ENCODE measurements around the gene HOMER2. TPM values are rescaled to one million over a fixed set of nuclear protein-coding genes. Genes with fewer than 3 reads are reported as not detected.

HOMER2 gene
- total RNA-seq, 1 donor from 2014 or later = 23.4 TPM

- DNase-seq (ENCODE audit: extremely low spot score, unreplicated experiment) = no peak
- H3K9me3 Mint-ChIP-seq = no peaks in the 10 kb centered on the region
- peaks cover 11% of the 10 kb centered on the region for H3K36me3 Mint-ChIP-seq
- TF ChIP-seq CTCF (conservative IDR thresholded peaks at IDR 0.05) = no peak
- no peak overlapping the region for H3K4me3 Mint-ChIP-seq
- H3K27me3 Mint-ChIP-seq = no peaks in the 10 kb centered on the region
- H3K27ac Mint-ChIP-seq = no peak overlapping the region
- H3K4me1 Mint-ChIP-seq (ENCODE audit: unreplicated experiment) = no peaks in the 10 kb centered on the region
Measured at GRCh38 chr15:82877825-82878224, 74.7 kb downstream of the HOMER2 start.

- Mint-ChIP-seq H3K4me3 (no peak overlapping the region), H3K36me3 (peaks cover 8% of the 10 kb centered on the region), H3K4me1 (ENCODE audit: unreplicated experiment) (peaks cover 11% of the 10 kb centered on the region), H3K9me3 (no peaks in the 10 kb centered on the region), H3K27ac (no peak overlapping the region), H3K27me3 (no peaks in the 10 kb centered on the region)
- no peak for DNase-seq (ENCODE audit: extremely low spot score, unreplicated experiment)
- TF ChIP-seq CTCF (conservative IDR thresholded peaks at IDR 0.05) = no peak
Measured at GRCh38 chr15:82875411-82876003, 77.0 kb downstream of the HOMER2 start.

- Mint-ChIP-seq H3K9me3 (no peaks in the 10 kb centered on the region), H3K27me3 (no peaks in the 10 kb centered on the region), H3K27ac (no peak overlapping the region), H3K4me3 (no peak overlapping the region), H3K4me1 (ENCODE audit: unreplicated experiment) (peaks cover 11% of the 10 kb centered on the region), H3K36me3 (peaks cover 7% of the 10 kb centered on the region)
- no peak for DNase-seq (ENCODE audit: extremely low spot score, unreplicated experiment)
- TF ChIP-seq CTCF (conservative IDR thresholded peaks at IDR 0.05) = no peak
Measured at GRCh38 chr15:82874961-82875360, 77.6 kb downstream of the HOMER2 start.

GRCh38 chr15:82874267-82874666 is 78.3 kb downstream of the HOMER2 start:
- DNase-seq (ENCODE audit: extremely low spot score, unreplicated experiment) = no peak
- Mint-ChIP-seq H3K36me3 (peaks cover 7% of the 10 kb centered on the region), H3K4me1 (ENCODE audit: unreplicated experiment) (peaks cover 11% of the 10 kb centered on the region), H3K4me3 (no peak overlapping the region), H3K9me3 (no peaks in the 10 kb centered on the region), H3K27me3 (no peaks in the 10 kb centered on the region), H3K27ac (no peak overlapping the region)
- TF ChIP-seq CTCF (conservative IDR thresholded peaks at IDR 0.05) = no peak

GRCh38 chr15:82873000-82873680 is 79.4 kb downstream of the HOMER2 start:
- no peak for TF ChIP-seq CTCF (conservative IDR thresholded peaks at IDR 0.05)
- Mint-ChIP-seq H3K27ac (no peak overlapping the region), H3K27me3 (no peaks in the 10 kb centered on the region), H3K9me3 (no peaks in the 10 kb centered on the region), H3K36me3 (peaks cover 7% of the 10 kb centered on the region), H3K4me3 (no peak overlapping the region), H3K4me1 (ENCODE audit: unreplicated experiment) (peaks cover 11% of the 10 kb centered on the region)
- no peak for DNase-seq (ENCODE audit: extremely low spot score, unreplicated experiment)
